Activated CD4-positive, CD25-positive, alpha-beta regulatory T cell treated with anti-CD3 and anti-CD28 coated beads, Interleukin-2, amount 50 U/mL, for 72 hours (primary cell): ENCODE data around the gene SLC16A9.

ENCODE experiments used
- DNase-seq: peaks from one replicate; pipeline ENCODE4 v3.0.0; 2021

SLC16A9 gene

DNA sequence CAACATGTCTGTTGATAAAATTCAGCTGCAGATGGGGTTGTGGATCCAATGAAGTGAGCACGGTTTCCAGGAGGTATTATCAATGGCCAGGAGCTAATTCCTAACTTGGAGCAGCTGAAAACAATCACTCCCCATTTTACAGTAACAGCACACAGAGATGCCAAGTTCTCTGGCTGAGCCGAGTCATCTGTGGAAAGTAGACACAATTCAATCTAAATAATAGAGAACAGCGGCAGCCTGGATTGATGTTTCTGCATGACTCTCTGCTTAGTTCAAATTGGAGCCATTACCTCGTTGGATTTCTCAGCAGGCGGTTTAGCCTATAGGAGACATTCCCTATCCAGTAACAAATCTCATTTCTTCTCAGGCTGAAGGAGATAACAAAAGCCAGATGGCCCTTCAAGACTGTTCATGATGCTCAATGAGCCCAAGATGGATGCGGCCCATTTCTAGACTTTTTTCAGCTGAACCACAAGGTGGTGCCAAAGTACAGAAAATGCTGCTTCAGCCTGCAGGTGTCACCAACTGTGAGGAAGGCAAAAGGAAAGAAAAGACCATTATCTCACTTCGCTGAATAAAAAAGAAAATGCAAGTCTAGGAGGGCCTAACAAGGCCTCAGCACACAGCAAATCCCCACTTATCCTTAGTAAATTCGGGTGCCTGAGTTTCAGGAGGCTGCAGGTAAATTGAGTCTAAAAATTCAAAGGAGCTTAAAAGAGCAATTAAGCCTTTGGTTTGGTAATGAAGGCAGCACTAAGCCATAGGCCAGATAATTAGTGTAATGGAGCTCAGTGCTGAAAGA, 83.7 kb downstream of the SLC16A9 start:
- DNase-seq: no peak

- DNase-seq: no peak
Observed at GRCh38 chr10:59624951-59625350, 84.7 kb downstream of the SLC16A9 start.

DNA sequence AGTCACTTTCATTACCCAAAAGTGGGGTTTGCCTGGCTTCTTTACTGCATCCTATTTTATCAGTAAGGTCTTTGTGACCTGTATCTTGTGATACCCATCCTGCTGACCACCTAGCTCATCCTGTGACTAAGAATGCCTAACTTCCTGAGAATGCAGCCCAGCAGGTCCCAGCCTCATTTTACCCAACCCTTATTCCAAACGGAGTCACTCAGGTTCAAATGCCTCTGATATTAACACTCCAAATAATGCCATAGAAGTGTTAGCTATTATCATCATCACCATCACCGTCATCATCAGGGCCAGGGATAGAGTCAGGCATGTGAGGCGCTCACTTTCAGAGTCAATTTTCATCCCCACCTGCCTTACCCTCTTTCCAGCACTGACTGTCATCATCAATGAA, 85.5 kb downstream of the SLC16A9 start:
- DNase-seq: no peak

DNA sequence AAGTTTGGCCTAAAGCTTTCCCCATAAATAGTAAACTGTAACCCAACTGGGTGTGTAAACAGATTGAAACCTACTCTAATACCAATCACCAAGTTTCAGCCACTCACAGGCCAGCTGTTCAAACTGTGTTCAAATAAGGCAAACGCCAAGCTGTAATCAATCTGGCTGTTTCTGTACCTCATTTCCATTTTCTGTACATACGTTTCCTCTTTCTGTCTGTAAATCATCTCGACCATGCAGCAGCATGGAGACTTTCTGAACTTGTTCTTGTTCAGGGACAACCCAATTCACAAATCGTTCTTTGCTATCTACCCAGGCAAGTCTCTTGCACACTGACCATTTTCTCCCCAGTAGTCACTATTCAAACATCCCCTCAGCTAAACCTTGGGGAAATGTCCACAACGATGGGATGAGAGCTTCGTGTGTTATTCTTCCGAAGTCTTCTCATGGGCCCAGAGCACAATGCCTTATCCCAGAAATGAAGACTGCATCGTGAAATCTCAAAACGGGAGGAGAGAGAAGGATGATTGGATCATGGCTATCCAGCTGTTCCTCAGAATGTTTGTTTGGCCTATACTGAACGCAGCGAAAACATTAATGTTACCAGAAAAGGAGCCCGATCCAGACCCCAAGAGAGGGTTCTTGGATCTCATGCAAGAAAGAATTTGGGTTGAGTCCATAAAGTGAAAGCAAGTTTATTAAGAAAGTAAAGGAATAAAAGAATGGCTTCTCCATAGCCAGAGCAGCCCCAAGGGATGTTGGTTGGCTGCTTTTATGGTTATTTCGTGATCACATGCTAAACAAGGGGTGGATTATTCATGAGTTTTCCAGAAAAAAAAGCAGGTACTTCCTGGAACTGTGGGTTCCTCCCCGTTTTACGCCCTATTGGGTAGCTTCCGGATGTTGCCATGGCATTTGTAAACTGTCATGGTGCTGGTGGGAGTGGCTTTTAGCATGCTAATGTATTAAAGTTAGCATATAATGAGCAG, 86.2 kb downstream of the SLC16A9 start:
- DNase-seq: no peak

GRCh38 chr10:59622320-59623132, 87.1 kb downstream of the SLC16A9 start:
- no peak for DNase-seq

- no peak for DNase-seq
Observed at GRCh38 chr10:59621771-59622170, 87.9 kb downstream of the SLC16A9 start.

DNA sequence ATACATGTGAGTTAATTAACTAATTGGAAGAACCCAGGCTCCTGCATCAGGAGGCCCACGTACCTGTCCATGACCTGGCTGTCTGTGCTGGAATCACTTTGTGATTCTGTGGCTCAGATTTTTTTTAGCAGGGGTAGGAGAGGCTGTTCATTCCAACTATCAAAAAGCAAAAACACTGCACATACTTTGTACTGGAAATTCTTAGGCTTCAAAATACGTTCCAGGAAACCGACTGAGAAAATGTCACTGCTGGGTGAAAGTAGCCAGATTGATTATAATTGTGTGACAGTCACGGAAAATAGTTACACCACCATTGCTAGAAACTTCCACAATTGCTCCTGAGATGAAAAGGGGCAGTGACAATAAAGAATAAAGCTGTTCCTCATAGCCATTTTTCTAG, 91.0 kb downstream of the SLC16A9 start:
- no peak for DNase-seq

- no peak for DNase-seq
Observed at GRCh38 chr10:59617996-59618395, 91.7 kb downstream of the SLC16A9 start.

GRCh38 chr10:59611048-59611447, 98.6 kb downstream of the SLC16A9 start:
- DNase-seq: no peak

DNA sequence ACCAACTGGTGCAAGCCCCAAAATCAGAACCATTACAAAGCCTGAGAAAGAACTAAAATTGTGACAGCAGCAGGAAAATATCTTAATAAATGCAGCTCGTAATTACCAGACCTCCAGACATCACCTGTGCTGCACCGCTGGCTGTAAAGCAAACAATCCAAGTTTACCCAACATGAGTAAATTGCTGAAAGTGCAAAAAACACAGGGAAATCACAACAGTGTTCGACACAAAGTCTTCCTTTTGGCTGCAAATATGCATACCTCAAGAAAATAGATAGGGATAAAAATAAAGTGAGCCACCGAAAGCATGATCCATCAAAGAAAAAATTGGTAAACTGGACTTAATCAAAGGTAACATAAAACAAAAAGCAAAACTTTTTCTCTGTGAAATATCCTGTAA, 101.7 kb downstream of the SLC16A9 start:
- no peak for DNase-seq

DNA sequence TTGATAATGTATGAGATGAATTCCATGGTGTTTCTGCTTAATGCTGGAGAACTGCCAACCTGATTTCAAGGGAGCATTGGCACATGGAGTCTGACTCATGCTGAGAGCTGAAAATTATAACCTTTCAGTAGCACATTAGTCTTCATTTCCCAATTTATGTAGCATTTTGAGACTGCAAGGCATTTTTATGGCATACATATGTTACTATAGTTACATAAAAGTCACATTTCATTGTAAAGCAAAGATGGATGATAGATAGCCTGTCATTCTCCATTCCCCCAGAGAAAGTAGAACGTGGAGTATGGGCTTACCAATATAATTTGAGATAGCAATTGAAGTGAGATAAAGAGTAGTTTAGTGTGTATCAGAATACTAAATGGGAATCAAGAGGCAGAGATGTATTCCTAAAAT, 103.1 kb downstream of the SLC16A9 start:
- DNase-seq: no peak

- DNase-seq: no peak
Observed at GRCh38 chr10:59601985-59602384, 107.7 kb downstream of the SLC16A9 start.
